ENCODE measurements around the gene DEF6. TPM values are rescaled to one million over a fixed set of nuclear protein-coding genes. Genes with fewer than 3 reads are reported as not detected.

DEF6 gene
- 10 to 100 TPM; 10.3 to 10.5 TPM for total RNA-seq
- long read RNA-seq, transcript DEF6-201 (11 exons, 2,262 nt) = major isoform, 20 of 28 reads
- long read RNA-seq, partial matches to known transcripts = 5 of 28 reads
- long read RNA-seq, other reads (novel, unspliced or antisense) = 3 of 28 reads

GRCh38 chr6:35297601-35298481 lies at the start of gene DEF6:
Gene DEF6, plus strand, starts transcription at chr6:35297818. Its CDS starts 39 bp downstream, at chr6:35297857.
- DNase-seq (peak; percentile 85 to 90), ATAC-seq (peak; percentile 95)
- intact Hi-C loops (cut with DNase I, micrococcal nuclease) = no loop called here

GRCh38 chr6:35248300-35248699 lies 49.3 kb upstream of the DEF6 start:
- intact Hi-C loops (cut with DNase I, micrococcal nuclease) = no loop called here
- ATAC-seq (no peak), DNase-seq (no peak)

- no peak for ATAC-seq
- intact Hi-C loops (cut with DNase I, micrococcal nuclease) = no loop called here
These were observed 48.7 kb upstream of the DEF6 start for GRCh38 chr6:35248965-35249364.

GRCh38 chr6:35251949-35252348 lies 45.7 kb upstream of the DEF6 start:
- intact Hi-C loops (cut with DNase I, micrococcal nuclease) = no loop called here
- ATAC-seq = no peak
- DNase-seq = no peak

More at GRCh38 chr6:35248965-35249364, 48.7 kb upstream of the DEF6 start:
- DNase-seq = no peak

GRCh38 chr6:35253249-35253648 lies 44.4 kb upstream of the DEF6 start:
- DNase-seq = no peak
- no peak for ATAC-seq
- intact Hi-C loops (cut with DNase I, micrococcal nuclease) = no loop called here

- DNase-seq = no peak
- intact Hi-C loops (cut with DNase I, micrococcal nuclease) = no loop called here
- ATAC-seq = no peak
These were observed 39.3 kb upstream of the DEF6 start for GRCh38 chr6:35258336-35258735.

GRCh38 chr6:35258858-35259193 lies 38.8 kb upstream of the DEF6 start:
- no peak for ATAC-seq

GRCh38 chr6:35259194-35259947 lies 38.2 kb upstream of the DEF6 start, which contains the start of gene ZNF76:
Gene ZNF76, plus strand, starts transcription at chr6:35259735. Its CDS starts 21,417 bp downstream, at chr6:35281152.
- peak; percentile 94 for ATAC-seq

More at GRCh38 chr6:35258858-35259193, 38.8 kb upstream of the DEF6 start:
- peak in 1 of 2 donors; percentile 33 for DNase-seq
- intact Hi-C loops (cut with DNase I, micrococcal nuclease) = no loop called here

GRCh38 chr6:35259948-35260590 lies 37.5 kb upstream of the DEF6 start:
- ATAC-seq (peak; percentile 69), DNase-seq (peak; percentile 83 to 85)
- intact Hi-C loops (cut with DNase I, micrococcal nuclease) = no loop called here

More at GRCh38 chr6:35259194-35259947, 38.2 kb upstream of the DEF6 start, which contains the start of gene ZNF76:
- DNase-seq = peak; percentile 98 to 99
- intact Hi-C loops (cut with DNase I, micrococcal nuclease) = no loop called here

GRCh38 chr6:35260591-35261570 lies 36.7 kb upstream of the DEF6 start:
- ATAC-seq (no peak), DNase-seq (no peak)
- intact Hi-C loops (cut with DNase I, micrococcal nuclease) = no loop called here

GRCh38 chr6:35262596-35262995 lies 35.0 kb upstream of the DEF6 start:
- DNase-seq (no peak), ATAC-seq (no peak)
- intact Hi-C loops (cut with DNase I, micrococcal nuclease) = no loop called here

GRCh38 chr6:35264550-35265274 lies 32.9 kb upstream of the DEF6 start:
- intact Hi-C loops (cut with DNase I, micrococcal nuclease) = no loop called here
- ATAC-seq = no peak
- DNase-seq = no peak

GRCh38 chr6:35265523-35265922 lies 32.1 kb upstream of the DEF6 start:
- intact Hi-C loops (cut with DNase I, micrococcal nuclease) = no loop called here

GRCh38 chr6:35267446-35267845 lies 30.2 kb upstream of the DEF6 start:
- intact Hi-C loops (cut with DNase I, micrococcal nuclease) = no loop called here
- no peak for DNase-seq

More at GRCh38 chr6:35265523-35265922, 32.1 kb upstream of the DEF6 start:
- no peak for DNase-seq
- ATAC-seq = no peak

GRCh38 chr6:35267897-35268296 lies 29.7 kb upstream of the DEF6 start:
- DNase-seq = no peak
- ATAC-seq = no peak
- intact Hi-C loops (cut with DNase I, micrococcal nuclease) = no loop called here

More at GRCh38 chr6:35267446-35267845, 30.2 kb upstream of the DEF6 start:
- no peak for ATAC-seq

GRCh38 chr6:35272005-35272404 lies 25.6 kb upstream of the DEF6 start:
- no peak for DNase-seq
- intact Hi-C loops (cut with DNase I, micrococcal nuclease) = no loop called here
- ATAC-seq = no peak

GRCh38 chr6:35273822-35274559 lies 23.6 kb upstream of the DEF6 start:
- ATAC-seq = no peak

More at GRCh38 chr6:35273822-35274559, 23.6 kb upstream of the DEF6 start:
- intact Hi-C loops (cut with DNase I, micrococcal nuclease) = no loop called here
- no peak for DNase-seq
